DOHH2 (cell line): ENCODE results near the gene ZNF536.

Source experiments
- EZH2phosphoT487 ChIP-seq: fragments of 200-600 bp; sonication (generic); IDR thresholded peaks from 2 replicates; pipeline ENCODE4 v1.6.1; 2017; ENCODE audit warnings: borderline replicate concordance, mild to moderate bottlenecking, antibody characterized with exemption, low read length, moderate library complexity, mixed read lengths
- TF ChIP-seq, protein P1 (sequence below): fragments of 200-600 bp; sonication (generic); IDR thresholded peaks from one replicate; pipeline ENCODE4 v1.5.1; 2014; ENCODE audit warnings: antibody characterized with exemption, mild to moderate bottlenecking, low read depth, low read length; ENCODE audit not compliant: poor library complexity, severe bottlenecking

GRCh38 chr19:30445385-30445784, 73.2 kb downstream of the ZNF536 start:
- no peak for TF ChIP-seq EZH2phosphoT487
- TF ChIP-seq, protein P1, sequence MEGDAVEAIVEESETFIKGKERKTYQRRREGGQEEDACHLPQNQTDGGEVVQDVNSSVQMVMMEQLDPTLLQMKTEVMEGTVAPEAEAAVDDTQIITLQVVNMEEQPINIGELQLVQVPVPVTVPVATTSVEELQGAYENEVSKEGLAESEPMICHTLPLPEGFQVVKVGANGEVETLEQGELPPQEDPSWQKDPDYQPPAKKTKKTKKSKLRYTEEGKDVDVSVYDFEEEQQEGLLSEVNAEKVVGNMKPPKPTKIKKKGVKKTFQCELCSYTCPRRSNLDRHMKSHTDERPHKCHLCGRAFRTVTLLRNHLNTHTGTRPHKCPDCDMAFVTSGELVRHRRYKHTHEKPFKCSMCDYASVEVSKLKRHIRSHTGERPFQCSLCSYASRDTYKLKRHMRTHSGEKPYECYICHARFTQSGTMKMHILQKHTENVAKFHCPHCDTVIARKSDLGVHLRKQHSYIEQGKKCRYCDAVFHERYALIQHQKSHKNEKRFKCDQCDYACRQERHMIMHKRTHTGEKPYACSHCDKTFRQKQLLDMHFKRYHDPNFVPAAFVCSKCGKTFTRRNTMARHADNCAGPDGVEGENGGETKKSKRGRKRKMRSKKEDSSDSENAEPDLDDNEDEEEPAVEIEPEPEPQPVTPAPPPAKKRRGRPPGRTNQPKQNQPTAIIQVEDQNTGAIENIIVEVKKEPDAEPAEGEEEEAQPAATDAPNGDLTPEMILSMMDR, result no peak
